Endodermal cell (in vitro differentiated cells): ENCODE results near the gene GRM7. TPM values are rescaled to one million over a fixed set of nuclear protein-coding genes. Genes with fewer than 3 reads are reported as not detected.

Experiments used
- DNase-seq: peaks from one replicate; pipeline ENCODE4 v3.0.0-alpha.2; 2017
- H3K27ac ChIP-seq: 2 replicates; pipeline ENCODE4 v1.5.1; 2013; ENCODE audit warnings: mild to moderate bottlenecking, low read depth, low read length, moderate library complexity
- H3K27me3 ChIP-seq: 2 replicates; pipeline ENCODE4 v1.6.1; 2013; ENCODE audit warnings: mild to moderate bottlenecking, low read length, moderate library complexity; ENCODE audit not compliant: insufficient read depth, control insufficient read depth, poor library complexity, severe bottlenecking
- H3K36me3 ChIP-seq: 2 replicates; pipeline ENCODE4 v1.7.0; 2013; ENCODE audit warnings: mild to moderate bottlenecking, low read length, moderate library complexity; ENCODE audit not compliant: control insufficient read depth, insufficient read depth
- H3K4me1 ChIP-seq: one replicate; pipeline ENCODE4 v1.7.0; 2013; ENCODE audit warnings: low read length; ENCODE audit not compliant: control insufficient read depth, insufficient read depth
- H3K4me3 ChIP-seq: 2 replicates; pipeline ENCODE4 v1.5.1; 2013; ENCODE audit warnings: mild to moderate bottlenecking, low read length, moderate library complexity
- H3K9ac ChIP-seq: 2 replicates; pipeline ENCODE4 v1.6.1; 2013; ENCODE audit warnings: mild to moderate bottlenecking, low read length, moderate library complexity; ENCODE audit not compliant: poor library complexity, severe bottlenecking; ENCODE audit errors: extremely low read depth
- H3K9me3 ChIP-seq: 2 replicates; pipeline ENCODE4 v1.6.1; 2013; ENCODE audit warnings: mild to moderate bottlenecking, low read length, moderate library complexity; ENCODE audit not compliant: control insufficient read depth
- H3K27ac Mint-ChIP-seq: 2 replicates; pipeline ENCODE4 v1.8.0; 2020; ENCODE audit warnings: mixed read lengths
- H3K27me3 Mint-ChIP-seq: 2 replicates; pipeline ENCODE4 v1.8.0; 2021; ENCODE audit warnings: mild to moderate bottlenecking, mixed read lengths; ENCODE audit not compliant: insufficient read depth
- H3K36me3 Mint-ChIP-seq: 2 replicates; pipeline ENCODE4 v1.8.0; 2020; ENCODE audit warnings: low read depth, mixed read lengths
- H3K4me1 Mint-ChIP-seq: 2 replicates; pipeline ENCODE4 v1.8.0; 2020; ENCODE audit warnings: mixed read lengths
- H3K4me3 Mint-ChIP-seq: 2 replicates; pipeline ENCODE4 v1.8.0; 2020; ENCODE audit warnings: mild to moderate bottlenecking, moderate library complexity, mixed read lengths
- H3K9me3 Mint-ChIP-seq: 2 replicates; pipeline ENCODE4 v1.8.0; 2020; ENCODE audit warnings: mild to moderate bottlenecking, mixed read lengths
- WGBS, 2 experiments: methylation state at CpG; one replicate each; pipeline versions ENCODE4 v1.1.5 to v1.1.7; 2013; ENCODE audit warnings: missing lambda C conversion rate in 2 of 2, mixed read lengths in 1 of 2; ENCODE audit not compliant: insufficient coverage in 1 of 2, insufficient read length in 1 of 2; 5-methylcytosine and 5-hydroxymethylcytosine counted together
- total RNA-seq, 2 donors: library from RNA; stranded (reverse); fragmentation: NEBNext Ultra II Directional in 1 of 2; extraction: Animal tissue kit (Norgen Biotek cat#: 25700) in 1 of 2; gene quantifications; 2 replicates in 1 of 2; 3 replicates in 1 of 2; pipeline ENCODE4 v1.2.1, GENCODE V29; 2021
- TF ChIP-seq, protein P1 (sequence below): fragments of 200-600 bp; sonication (generic); conservative IDR thresholded peaks from 2 replicates; pipeline ENCODE4 v1.5.0; 2021; ENCODE audit warnings: antibody characterized with exemption, mild to moderate bottlenecking

GRM7 gene
- total RNA-seq, 2 donors from 2014 or later, result 0.11 to 0.73 TPM

DNA sequence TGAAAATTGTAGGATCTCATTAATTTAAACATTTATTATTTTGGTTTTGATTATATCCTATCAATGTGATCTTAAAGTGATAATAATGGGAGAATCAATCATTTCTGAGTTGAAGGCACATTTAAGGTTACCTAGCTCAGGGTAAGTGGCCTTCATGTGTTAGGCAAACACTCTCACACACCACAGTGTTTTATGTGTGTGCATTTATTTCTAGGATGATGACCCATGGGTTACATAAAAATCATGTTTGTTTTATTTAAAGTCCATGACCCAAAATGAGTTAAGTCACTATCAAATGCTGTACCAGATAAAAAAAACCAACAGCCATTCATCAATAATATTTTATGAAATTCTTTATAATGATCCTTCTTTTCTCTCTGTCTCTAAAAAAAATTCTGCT, 520.8 kb downstream of the GRM7 start:
- no peak overlapping the region for H3K27ac ChIP-seq
- Mint-ChIP-seq H3K27me3 (no peaks in the 10 kb centered on the region), H3K4me1 (peaks cover 14% of the 10 kb centered on the region)

DNA sequence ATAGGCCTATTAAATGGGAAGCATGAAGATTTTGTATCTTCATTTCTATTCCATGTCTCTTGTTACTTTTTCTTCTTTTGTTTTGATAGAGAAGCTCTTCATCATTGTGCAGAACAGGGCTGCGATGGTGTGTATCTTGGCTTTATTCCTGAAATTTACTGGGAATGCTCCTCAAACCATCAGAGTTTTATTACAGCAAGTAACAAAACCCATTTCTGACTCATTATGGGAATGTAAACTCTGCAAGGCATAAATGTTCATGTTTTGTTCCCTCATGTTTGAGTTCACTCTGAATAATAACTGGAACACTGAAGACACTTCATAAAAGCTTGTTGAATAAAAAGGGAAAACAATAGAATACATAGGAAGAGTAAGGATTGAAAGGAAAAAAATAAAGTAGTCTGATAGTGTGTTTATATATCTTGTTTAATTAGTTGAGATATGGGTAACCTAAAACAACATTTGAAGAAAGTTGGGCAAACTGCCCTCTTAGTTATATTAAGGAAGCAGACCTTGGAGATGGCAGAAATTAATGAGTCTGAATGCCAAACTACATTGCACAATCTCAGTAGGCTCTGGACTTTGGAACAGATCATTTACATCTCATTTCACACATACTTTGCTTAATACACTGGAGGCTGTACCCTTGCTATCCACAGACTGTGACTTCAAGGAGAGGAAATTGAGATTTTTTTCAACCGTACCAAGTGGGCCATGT, 521.5 kb downstream of the GRM7 start:
- Histone ChIP-seq H3K4me3 (no peak overlapping the region), H3K27me3 (no peaks in the 10 kb centered on the region), H3K9ac (no peak overlapping the region), H3K9me3 (no peaks in the 10 kb centered on the region), H3K27ac (no peak overlapping the region), H3K36me3 (no peaks in the 10 kb centered on the region), H3K4me1 (no peaks in the 10 kb centered on the region)
- Mint-ChIP-seq H3K27ac (no peak overlapping the region), H3K4me1 (peaks cover 6% of the 10 kb centered on the region), H3K4me3 (no peak overlapping the region), H3K27me3 (no peaks in the 10 kb centered on the region), H3K36me3 (no peaks in the 10 kb centered on the region), H3K9me3 (peaks cover 2% of the 10 kb centered on the region)
- DNase-seq, result no peak
- TF ChIP-seq, protein P1, sequence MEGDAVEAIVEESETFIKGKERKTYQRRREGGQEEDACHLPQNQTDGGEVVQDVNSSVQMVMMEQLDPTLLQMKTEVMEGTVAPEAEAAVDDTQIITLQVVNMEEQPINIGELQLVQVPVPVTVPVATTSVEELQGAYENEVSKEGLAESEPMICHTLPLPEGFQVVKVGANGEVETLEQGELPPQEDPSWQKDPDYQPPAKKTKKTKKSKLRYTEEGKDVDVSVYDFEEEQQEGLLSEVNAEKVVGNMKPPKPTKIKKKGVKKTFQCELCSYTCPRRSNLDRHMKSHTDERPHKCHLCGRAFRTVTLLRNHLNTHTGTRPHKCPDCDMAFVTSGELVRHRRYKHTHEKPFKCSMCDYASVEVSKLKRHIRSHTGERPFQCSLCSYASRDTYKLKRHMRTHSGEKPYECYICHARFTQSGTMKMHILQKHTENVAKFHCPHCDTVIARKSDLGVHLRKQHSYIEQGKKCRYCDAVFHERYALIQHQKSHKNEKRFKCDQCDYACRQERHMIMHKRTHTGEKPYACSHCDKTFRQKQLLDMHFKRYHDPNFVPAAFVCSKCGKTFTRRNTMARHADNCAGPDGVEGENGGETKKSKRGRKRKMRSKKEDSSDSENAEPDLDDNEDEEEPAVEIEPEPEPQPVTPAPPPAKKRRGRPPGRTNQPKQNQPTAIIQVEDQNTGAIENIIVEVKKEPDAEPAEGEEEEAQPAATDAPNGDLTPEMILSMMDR, result no peak
- 83 to 95% methylated on average over 1 to 2 of the region's 2 CpGs for WGBS, 2 experiments

More for the DNA sequence above, 520.8 kb downstream of the GRM7 start:
- Histone ChIP-seq H3K4me1 (peaks cover 3% of the 10 kb centered on the region), H3K36me3 (no peaks in the 10 kb centered on the region), H3K4me3 (no peak overlapping the region), H3K9ac (no peak overlapping the region), H3K9me3 (no peaks in the 10 kb centered on the region), H3K27me3 (no peaks in the 10 kb centered on the region)
- H3K27ac Mint-ChIP-seq, result no peak overlapping the region
- TF ChIP-seq, protein P1, result no peak
- DNase-seq, result no peak
- no peaks in the 10 kb centered on the region for H3K9me3 Mint-ChIP-seq
- H3K4me3 Mint-ChIP-seq, result no peak overlapping the region
- H3K36me3 Mint-ChIP-seq, result no peaks in the 10 kb centered on the region

DNA sequence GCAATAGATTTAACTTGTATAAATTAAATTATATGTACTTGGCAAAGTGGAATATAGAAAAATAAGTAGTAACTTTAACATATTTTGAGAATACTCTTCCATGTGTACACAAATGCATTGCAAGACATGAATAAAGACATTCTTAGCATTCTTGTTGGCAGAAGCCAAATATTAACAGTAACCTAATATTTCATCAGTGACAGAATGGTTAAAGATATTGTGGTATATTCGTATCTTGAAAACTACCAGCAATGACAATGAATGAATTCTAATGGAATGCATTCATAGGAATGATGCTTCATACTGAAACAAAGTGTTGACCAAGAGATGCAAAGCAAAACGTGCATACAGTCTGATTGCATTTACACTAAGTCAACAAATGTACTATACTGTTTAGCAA, 524.7 kb downstream of the GRM7 start:
- Histone ChIP-seq H3K9me3 (no peaks in the 10 kb centered on the region), H3K4me3 (no peak overlapping the region), H3K9ac (no peak overlapping the region), H3K4me1 (no peaks in the 10 kb centered on the region), H3K27ac (no peak overlapping the region), H3K36me3 (no peaks in the 10 kb centered on the region), H3K27me3 (no peaks in the 10 kb centered on the region)
- no peak for DNase-seq
- no peaks in the 10 kb centered on the region for H3K36me3 Mint-ChIP-seq
- TF ChIP-seq, protein P1, result no peak
- no peaks in the 10 kb centered on the region for H3K4me1 Mint-ChIP-seq
- H3K9me3 Mint-ChIP-seq, result peaks cover 2% of the 10 kb centered on the region
- no peaks in the 10 kb centered on the region for H3K27me3 Mint-ChIP-seq
- WGBS, 2 experiments, result 73 to 100% methylated on average over 1 to 2 of the region's 2 CpGs
- no peak overlapping the region for H3K27ac Mint-ChIP-seq
- H3K4me3 Mint-ChIP-seq, result no peak overlapping the region
